K562 (cell line): ENCODE data around the gene CHRNB4. TPM values are rescaled to one million over a fixed set of nuclear protein-coding genes. Genes with fewer than 3 reads are reported as not detected.

Experiments
- ATAC-seq: fragments of 200-7000 bp; cut with Tn5 transposase; 3 replicates; pipeline ENCODE4 v1.9.1; 2020; ENCODE audit warnings: moderate library complexity
- BruUV-seq: library from RNA; stranded (reverse); fragments of 400-500 nt; replicated peaks from 2 replicates; lab custom pipeline; 2021; lab: Mats Ljungman, UMichigan
- CTCF ChIA-PET: fragments of 300-600 bp; formaldehyde crosslinking; extraction: SDS; loops from one replicate; lab custom pipeline; 2021; ENCODE audit warnings: low intra/inter-chr PET ratio; lab: Yijun Ruan, JAX
- POLR2A ChIA-PET: fragments of 300-600, 350-650 bp; sonication (Branson Sonifier 250); formaldehyde crosslinking; extraction: SDS; loops from one replicate; lab custom pipeline; 2021; ENCODE audit warnings: antibody characterized with exemption, inconsistent platforms; lab: Yijun Ruan, JAX
- DNase-seq, 4 experiments: peaks; one replicate each; pipeline versions ENCODE4 v3.0.0 to v3.0.0-alpha.2; 2011 to 2018; ENCODE audit warnings: low spot score in 3 of 4, mixed read lengths in 3 of 4; ENCODE audit errors: extremely low read depth in 1 of 4
- FAIRE-seq: peaks from 2 replicates; lab custom pipeline; 2011; peaks lifted over from hg19 to GRCh38; lab: Jason Lieb, UNC
- H2AFZ ChIP-seq: 2 replicates; pipeline ENCODE4 v1.6.0; 2011; ENCODE audit warnings: low read depth, low read length, control low read depth, inconsistent platforms
- H3K27ac ChIP-seq: fragments of 200-600 bp; 3 replicates; pipeline ENCODE4 v1.8.0; 2011; ENCODE audit warnings: low read depth, mild to moderate bottlenecking, control low read depth, inconsistent platforms, low read length, moderate library complexity, mixed read lengths; ENCODE audit errors: extremely low read depth
- H3K27me3 ChIP-seq, 2 experiments: fragments of 300-600 bp in 1 of 2; 2 replicates in 1 of 2; 3 replicates in 1 of 2; pipeline versions ENCODE4 v1.6.0 to v1.8.0; 2011; ENCODE audit warnings: inconsistent platforms in 2 of 2, low read length in 2 of 2, mild to moderate bottlenecking in 1 of 2, mixed read lengths in 1 of 2, moderate library complexity in 1 of 2; ENCODE audit not compliant: control insufficient read depth in 2 of 2, insufficient read depth in 2 of 2
- H3K36me3 ChIP-seq: fragments of 300-600 bp; 3 replicates; pipeline ENCODE4 v1.8.0; 2011; ENCODE audit warnings: mild to moderate bottlenecking, low read length, inconsistent platforms; ENCODE audit not compliant: control insufficient read depth, insufficient read depth
- H3K4me1 ChIP-seq, 2 experiments: fragments of 200-600 bp in 1 of 2; replicated peaks in 1 of 2; 2 replicates in 1 of 2; 3 replicates in 1 of 2; pipeline versions ENCODE4 v1.5.1 to v1.8.0; 2011; ENCODE audit warnings: inconsistent platforms in 2 of 2, low read length in 2 of 2, mild to moderate bottlenecking in 1 of 2, mixed read lengths in 1 of 2, moderate library complexity in 1 of 2; ENCODE audit not compliant: control insufficient read depth in 2 of 2, insufficient read depth in 2 of 2
- H3K4me2 ChIP-seq: 2 replicates; pipeline ENCODE4 v1.6.1; 2011; ENCODE audit warnings: low read length, control low read depth, inconsistent platforms, mixed read lengths; ENCODE audit not compliant: insufficient read depth
- H3K4me3 ChIP-seq: fragments of 200-600 bp; sonication (generic), shearing (Covaris generic); 2 replicates; pipeline ENCODE4 v1.5.1; 2016; ENCODE audit warnings: control low read depth, inconsistent platforms
- H3K79me2 ChIP-seq: fragments of 200-600 bp; 3 replicates; pipeline ENCODE4 v1.8.0; 2011; ENCODE audit warnings: low read length, inconsistent platforms; ENCODE audit not compliant: control insufficient read depth, insufficient read depth
- H3K9ac ChIP-seq, 2 experiments: 2 replicates each; pipeline versions ENCODE4 v1.6.0 to v1.6.1; 2011; ENCODE audit warnings: low read depth in 2 of 2, low read length in 2 of 2, control low read depth in 1 of 2, inconsistent platforms in 1 of 2, mild to moderate bottlenecking in 1 of 2, mixed read lengths in 1 of 2; ENCODE audit not compliant: insufficient read depth in 1 of 2
- H3K9me1 ChIP-seq: one replicate; pipeline ENCODE4 v1.6.0; 2011; ENCODE audit warnings: inconsistent platforms, mild to moderate bottlenecking, low read length, moderate library complexity; ENCODE audit not compliant: control insufficient read depth, insufficient read depth
- H3K9me3 ChIP-seq: replicated peaks from 2 replicates; pipeline ENCODE4 v1.5.1; 2011; ENCODE audit warnings: low read depth, low read length, inconsistent platforms; ENCODE audit not compliant: control insufficient read depth, insufficient read depth
- H4K20me1 ChIP-seq: replicated peaks from 2 replicates; pipeline ENCODE4 v1.6.1; 2011; ENCODE audit warnings: low read length, inconsistent platforms, mixed read lengths; ENCODE audit not compliant: control insufficient read depth, insufficient read depth
- ATF6 ChIP-seq: sonication (generic); formaldehyde crosslinking; IDR thresholded peaks from 2 replicates; pipeline ENCODE4 v1.4.0; 2020; ENCODE audit warnings: mild to moderate bottlenecking, missing genetic modification reagents
- CGGBP1 ChIP-seq: fragments of 250-450 bp; sonication (Bioruptor Pico); IDR thresholded peaks from 2 replicates; pipeline ENCODE4 v1.9.0; 2021; ENCODE audit warnings: mild to moderate bottlenecking
- HOXB6 ChIP-seq: fragments of 250-450 bp; sonication (Bioruptor Pico); IDR thresholded peaks from 2 replicates; pipeline ENCODE4 v1.5.1; 2022; ENCODE audit warnings: mild to moderate bottlenecking, borderline replicate concordance
- KLF1 ChIP-seq: fragments of 450-650 bp; IDR thresholded peaks from 2 replicates; pipeline ENCODE4 v1.6.1; 2016; ENCODE audit warnings: missing genetic modification characterization, missing compliant biosample characterization
- MXI1 ChIP-seq: IDR thresholded peaks from 2 replicates; pipeline ENCODE4 v1.6.1; 2011; ENCODE audit warnings: low read depth, mild to moderate bottlenecking, improper control_type of control experiment, low read length
- PREB ChIP-seq: sonication (generic); formaldehyde crosslinking; IDR thresholded peaks from 2 replicates; pipeline ENCODE4 v1.8.1; 2023; ENCODE audit warnings: mild to moderate bottlenecking, missing genetic modification reagents
- STAT5B ChIP-seq: fragments of 250-450 bp; sonication (Bioruptor Pico); IDR thresholded peaks from 2 replicates; pipeline ENCODE4 v1.8.0; 2021; ENCODE audit warnings: mild to moderate bottlenecking, inconsistent platforms
- TSC22D4 ChIP-seq: fragments of 450-650 bp; IDR thresholded peaks from 2 replicates; pipeline ENCODE4 v1.6.1; 2016; ENCODE audit warnings: missing genetic modification characterization, missing biosample characterization, control low read depth
- YBX1 ChIP-seq: fragments of 450-650 bp; IDR thresholded peaks from 2 replicates; pipeline ENCODE4 v1.7.1; 2016; ENCODE audit warnings: mild to moderate bottlenecking
- ZNF277 ChIP-seq: fragments of 250-450 bp; sonication (Bioruptor Pico); IDR thresholded peaks from 2 replicates; pipeline ENCODE4 v1.8.0; 2022; ENCODE audit warnings: inconsistent platforms, mild to moderate bottlenecking, moderate library complexity, borderline replicate concordance
- ZNF444 ChIP-seq: fragments of 250-450 bp; sonication (Bioruptor Pico); IDR thresholded peaks from 2 replicates; pipeline ENCODE4 v1.4.0; 2020; ENCODE audit warnings: mild to moderate bottlenecking, moderate library complexity
- ZNF740 ChIP-seq, 3 experiments: fragments of 200-800 bp in 1 of 3; sonication (Bioruptor generic) in 1 of 3; sonication (generic) in 1 of 3; formaldehyde crosslinking in 1 of 3; IDR thresholded peaks; 2 replicates each; pipeline versions ENCODE4 v1.6.1 to v1.8.0; 2016 to 2022; ENCODE audit warnings: mild to moderate bottlenecking in 2 of 3, missing compliant biosample characterization in 2 of 3, missing genetic modification characterization in 2 of 3, missing genetic modification reagents in 1 of 3
- ZNF830 ChIP-seq: fragments of 250-450 bp; sonication (Bioruptor Pico); IDR thresholded peaks from 2 replicates; pipeline ENCODE4 v1.5.0; 2021; ENCODE audit warnings: mild to moderate bottlenecking
- WGBS: fragments of 100-300 bp; shearing (Covaris generic); methylation state at CpG from one replicate; pipeline ENCODE4 v1.1.6; 2016; ENCODE audit warnings: low coverage, mixed read lengths; ENCODE audit not compliant: insufficient coverage; ENCODE audit errors: missing lambda C conversion rate; 5-methylcytosine and 5-hydroxymethylcytosine counted together
- in situ Hi-C: fragments of 300-500 bp; cut with MboI; formaldehyde crosslinking; loops from 4 replicates; pipeline ENCODE4 v1.15.0; 2018; ENCODE audit warnings: inconsistent platforms, mixed read lengths
- intact Hi-C: fragments of 100-400 bp; cut with micrococcal nuclease; formaldehyde crosslinking; loops from 2 replicates; pipeline ENCODE4 v1.14.2; 2022
- polyA plus RNA-seq, 8 experiments: library from polyadenylated mRNA; depleted of rRNA in 4 of 8; stranded (reverse) in 5 of 8; unstranded in 3 of 8; fragments of >200 nt; fragmentation: Nextera tagmentation in 2 of 8; fragmentation: Illumina TruSeq in 1 of 8; extraction: Ambion mirVana in 2 of 8; extraction: Trizol in 1 of 8; gene quantifications; 2 replicates each; pipeline versions ENCODE4 v1.2.1 to v1.2.3, GENCODE V29; 2011 to 2014; ENCODE audit warnings: inconsistent platforms in 1 of 8, missing spikeins in 1 of 8
- total RNA-seq, 7 experiments: library from RNA; depleted of rRNA in 6 of 7; stranded (reverse); fragments of >200 nt in 6 of 7; fragmentation: Illumina TruSeq in 2 of 7; extraction: Trizol in 2 of 7; gene quantifications; 2 replicates each; pipeline versions ENCODE4 v1.2.1 to v1.2.3, GENCODE V29; 2011 to 2021; ENCODE audit warnings: low replicate concordance in 1 of 7

Gene CHRNB4
- total and polyA plus RNA-seq, 9 of the 15 experiments (the other 6 are each of a cell fraction or from before 2014, with no cell fraction given), result 0.08 to 0.18 TPM; not detected in 7

DNA sequence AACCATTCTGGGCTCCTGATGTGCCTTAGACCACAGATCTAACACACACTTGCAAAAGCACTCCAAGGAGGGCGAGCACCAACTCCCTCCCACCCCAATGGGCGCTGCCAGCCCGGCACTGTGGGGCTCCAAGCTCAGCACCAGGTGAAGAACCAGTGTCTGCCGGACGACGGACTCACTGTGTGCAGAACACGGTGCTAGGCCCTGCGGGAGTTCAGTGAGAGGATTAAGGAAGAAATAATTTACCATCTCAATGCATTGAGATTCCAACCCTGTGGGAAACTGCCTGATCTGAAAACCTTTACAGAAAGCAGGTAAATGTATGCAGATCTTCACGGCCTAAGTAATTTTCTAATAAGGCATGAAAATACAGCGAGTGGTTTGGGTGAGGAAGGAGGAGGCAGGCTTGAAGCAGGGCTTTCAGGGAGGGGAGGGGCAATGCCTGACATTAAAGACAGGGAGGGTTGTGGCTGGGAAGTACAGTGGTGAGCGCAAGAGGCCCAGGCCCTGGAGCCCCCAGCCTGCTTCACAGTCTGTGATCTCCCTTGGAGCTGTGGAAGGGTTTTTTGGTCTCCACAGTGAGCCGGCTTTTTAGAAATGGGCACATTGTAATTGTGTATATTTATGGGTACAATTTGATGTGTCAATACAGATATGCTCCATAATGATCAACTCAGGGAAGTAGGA lies 35.6 kb upstream of the CHRNB4 start (continued):
- TF ChIP-seq PREB (CRISPR knock-in tag) (no peak), ZNF277 (CRISPR knock-in tag) (no peak)
- TF ChIP-seq, all 486 proteins: peak for 0

DNA sequence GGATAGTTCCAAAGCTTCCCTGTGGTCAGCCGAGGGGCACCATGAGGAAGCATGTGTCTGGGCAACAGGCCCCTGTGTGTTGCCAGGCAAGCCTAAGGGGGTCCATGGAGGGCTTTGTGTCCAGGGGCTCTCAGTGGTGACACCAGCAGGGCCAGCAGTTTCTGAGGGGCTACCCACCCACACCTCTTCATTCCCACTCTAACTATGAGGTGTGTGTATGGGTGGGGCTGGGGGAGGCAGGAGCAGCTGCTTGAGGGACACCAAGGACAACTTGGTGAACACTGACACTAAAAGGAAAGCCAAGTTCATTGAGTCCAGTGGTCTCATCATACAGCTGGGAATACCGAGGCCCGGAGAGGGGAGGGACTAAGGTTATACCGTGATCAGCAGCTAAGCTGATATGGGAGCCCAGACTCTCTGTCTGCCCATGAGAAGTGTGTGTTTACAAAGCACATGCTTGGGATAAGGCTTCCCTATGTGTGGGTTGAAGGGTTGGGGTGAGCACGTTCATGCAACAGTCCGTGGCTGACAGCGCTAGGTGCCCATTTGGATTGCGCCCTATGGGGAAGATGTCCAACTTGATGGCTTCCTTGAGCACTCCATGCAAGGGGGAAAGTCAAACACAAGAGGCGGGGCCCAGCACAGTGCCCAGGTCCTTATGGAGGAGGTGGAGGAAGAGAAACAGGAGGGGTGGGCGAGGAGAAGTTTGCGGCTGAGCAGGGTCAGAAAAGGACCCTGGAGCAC lies 34.8 kb upstream of the CHRNB4 start:
- no peak for ATAC-seq
- in situ Hi-C loops (no loop called here), intact Hi-C loops (no loop called here)
- H3K9me3 ChIP-seq, result no peaks in the 10 kb centered on the region
- no peak for DNase-seq
- no peaks in the 10 kb centered on the region for H3K36me3 ChIP-seq
- H3K27me3 ChIP-seq, result peaks cover 5 to 29% of the 10 kb centered on the region in 2 experiments; a peak in 4 of 5 replicates
- H3K9ac ChIP-seq, result no peak overlapping the region
- H4K20me1 ChIP-seq, result no peaks in the 10 kb centered on the region
- no peak overlapping the region for H3K4me3 ChIP-seq
- H2AFZ ChIP-seq, result no peak overlapping the region
- H3K4me1 ChIP-seq, result no peaks in the 10 kb centered on the region; a peak in 2 of 5 replicates
- H3K4me2 ChIP-seq, result no peak overlapping the region
- BruUV-seq, result no TSS peak
- no peaks in the 10 kb centered on the region for H3K79me2 ChIP-seq
- H3K27ac ChIP-seq, result no peak overlapping the region
- no peaks in the 10 kb centered on the region for H3K9me1 ChIP-seq
- WGBS, result 12% methylated on average over 11 of the region's 11 CpGs
- POLR2A ChIA-PET, result interaction anchor here (0.5 to 1.2 kb wide), 4 partner anchors 8 to 291 kb away, joined by 3 to 4 read pairs (median 4); no protein-coding TSS in a partner anchor
- FAIRE-seq, result no peak
- CTCF ChIA-PET, result no interaction called here
- no peak for TF ChIP-seq YBX1
- no peak for TF ChIP-seq KLF1 (tag)
- no peak for TF ChIP-seq ATF6
- TF ChIP-seq ZNF740 (CRISPR knock-in tag; IDR thresholded peaks at IDR 0.05), result no peak
- TF ChIP-seq ZNF740 (tag; IDR thresholded peaks at IDR 0.05), result no peak
- no peak for TF ChIP-seq ZNF830 (CRISPR knock-in tag)
- TF ChIP-seq ZNF444 (CRISPR knock-in tag), result no peak
- no peak for TF ChIP-seq STAT5B (CRISPR knock-in tag)
- TF ChIP-seq TSC22D4 (tag), result no peak
- no peak for TF ChIP-seq HOXB6
- TF ChIP-seq MXI1, result no peak
- no peak for TF ChIP-seq CGGBP1
